ENCODE results near the gene ZNF480. TPM values are rescaled to one million over a fixed set of nuclear protein-coding genes. Genes with fewer than 3 reads are reported as not detected.
"Not testable (repeated sequence)": the region's sequence is repeated elsewhere in the genome, so short reads cannot be mapped to it uniquely, and the experiment has no call there.

ZNF480 gene
- 10 to 100 TPM; 10.0 to 13.4 TPM for total RNA-seq
- 10 to 100 TPM in 1 of 2 donors, 1 to 10 TPM in 1; 8.2 to 10.8 TPM for polyA plus RNA-seq (ENCODE audit: insufficient read length in 2 of 2)
- long read RNA-seq, donor 1, full-length matches to known transcripts = 1 of 1 reads
- long read RNA-seq, donor 1, partial matches to known transcripts = 0 of 1 reads
- long read RNA-seq, donor 1, other reads (novel, unspliced or antisense) = 0 of 1 reads
- long read RNA-seq, donor 2 = 0 reads
- long read RNA-seq, donor 3 = 0 reads
- long read RNA-seq, donor 4, full-length matches to known transcripts = 1 of 1 reads
- long read RNA-seq, donor 4, partial matches to known transcripts = 0 of 1 reads
- long read RNA-seq, donor 4, other reads (novel, unspliced or antisense) = 0 of 1 reads

DNA sequence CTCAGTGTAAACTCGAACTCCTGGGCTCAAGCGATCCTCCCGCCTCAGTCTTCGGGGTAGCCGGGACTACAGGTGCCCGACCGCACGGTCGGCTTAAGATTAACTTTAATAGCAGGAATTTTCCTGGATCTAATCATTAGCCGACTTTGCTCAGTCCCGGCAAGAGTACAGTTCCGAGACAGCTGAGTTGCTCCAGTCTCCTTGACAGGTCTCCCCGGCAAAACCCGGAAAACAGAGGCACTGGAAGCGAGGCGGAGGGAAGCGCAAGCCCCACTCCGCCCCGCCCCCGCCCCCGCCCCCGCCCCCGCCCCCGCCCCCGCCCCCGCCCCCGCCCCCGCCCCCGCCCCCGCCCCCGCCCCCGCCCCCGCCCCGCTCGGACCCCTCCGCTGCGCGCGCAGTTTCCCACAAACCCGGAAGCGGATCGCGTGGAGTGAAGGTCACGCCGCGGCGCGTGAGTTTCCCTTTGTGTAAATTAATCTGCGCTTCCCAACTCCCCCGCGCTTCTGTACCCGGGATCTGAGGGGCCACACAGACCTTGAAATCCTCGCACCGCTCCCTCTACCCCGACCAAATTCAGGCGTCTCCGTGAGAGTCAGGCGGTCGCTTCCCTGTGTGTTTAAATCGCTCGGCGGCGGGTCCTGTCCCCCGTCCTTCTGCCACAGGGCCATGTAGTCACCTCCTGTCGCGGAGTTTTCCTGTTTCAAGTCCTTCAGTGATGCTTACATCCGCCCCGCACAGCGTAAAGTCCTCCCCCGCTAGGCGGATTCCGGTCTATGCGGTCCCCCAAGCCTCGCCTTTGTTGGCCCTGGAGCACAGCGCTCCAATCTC, at the start of gene ZNF480:
ZNF480 (plus strand) TSS at position 397 of the 828 bp plus-strand sequence. CDS start 3,244 bp downstream, outside the sequence.
- DNase-seq (ENCODE audit: low read depth in 4 of 6, low spot score in 6 of 6) = peak; percentile 71 to 97 (median 83)
- Histone ChIP-seq H3K36me3 (ENCODE audit: control insufficient read depth, insufficient read depth, low read length) (peaks cover 9% of the 10 kb centered on the region), H3K4me3 (ENCODE audit: low read depth, low read length) (peak within 1 kb of the TSS; percentile 86), H3K4me1 (ENCODE audit: control insufficient read depth, insufficient read depth, low read length) (peaks cover 8% of the 10 kb centered on the region), H3K27me3 (ENCODE audit: control insufficient read depth, insufficient read depth, low read length) (no peaks in the 10 kb centered on the region), H3K9me3 (ENCODE audit: control insufficient read depth, insufficient read depth, low read length) (no peaks in the 10 kb centered on the region), H3K27ac (ENCODE audit: low read depth, low read length) (peak within 1 kb of the TSS; percentile 90)
- under 1% methylated on average over 54 of the region's 75 CpGs for WGBS (ENCODE audit: insufficient coverage)

DNA sequence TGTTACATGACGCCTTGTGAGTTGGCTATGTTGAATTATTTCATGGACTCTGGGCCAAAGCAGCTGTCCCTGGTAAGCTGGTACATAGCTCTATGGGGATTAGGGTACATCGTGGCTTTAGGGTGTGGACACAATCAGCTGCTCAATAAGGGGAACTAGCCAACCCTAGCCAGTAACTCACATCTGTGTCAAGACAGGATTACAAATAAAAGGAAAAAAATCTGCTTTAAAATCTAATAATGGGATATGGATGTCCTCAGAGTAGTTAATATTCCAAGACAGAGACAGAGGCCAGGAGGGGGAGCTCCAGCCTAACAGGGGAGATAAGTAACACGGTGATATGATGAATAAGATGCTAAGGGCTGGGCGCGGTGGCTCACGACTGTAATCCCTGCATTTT, 48.7 kb upstream of the ZNF480 start:
- Histone ChIP-seq H3K4me1 (ENCODE audit: control insufficient read depth, insufficient read depth, low read length) (no peaks in the 10 kb centered on the region), H3K9me3 (ENCODE audit: control insufficient read depth, insufficient read depth, low read length) (no peaks in the 10 kb centered on the region), H3K4me3 (ENCODE audit: low read depth, low read length) (no peak overlapping the region), H3K27ac (ENCODE audit: low read depth, low read length) (no peak overlapping the region), H3K27me3 (ENCODE audit: control insufficient read depth, insufficient read depth, low read length) (no peaks in the 10 kb centered on the region), H3K36me3 (ENCODE audit: control insufficient read depth, insufficient read depth, low read length) (no peaks in the 10 kb centered on the region)
- WGBS (ENCODE audit: insufficient coverage) = 0% methylated on average over 2 of the region's 6 CpGs
- DNase-seq (ENCODE audit: low read depth in 4 of 6, low spot score in 6 of 6) = peak in 2 of 6 donors; percentile 27 to 28

DNA sequence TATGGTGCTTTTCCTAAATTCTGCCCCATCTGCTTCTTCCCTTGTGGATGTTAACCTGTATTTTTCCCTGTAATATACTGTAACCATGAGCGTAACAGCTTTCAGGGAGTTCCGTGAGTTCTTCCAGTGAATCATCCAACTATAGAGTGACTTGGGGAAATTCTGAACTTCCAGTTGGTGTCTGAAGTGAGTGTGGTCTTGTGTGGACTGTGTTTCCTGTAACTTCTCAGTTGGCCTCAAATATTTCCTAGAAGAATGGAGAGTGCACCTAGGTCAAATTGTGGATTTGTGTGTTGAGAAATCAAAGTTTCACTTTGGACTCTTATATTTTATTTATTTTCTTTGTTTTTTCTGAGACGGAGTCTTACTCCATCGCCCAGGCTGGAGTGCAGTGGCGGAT, 38.5 kb upstream of the ZNF480 start:
- Histone ChIP-seq H3K27me3 (ENCODE audit: control insufficient read depth, insufficient read depth, low read length) (no peaks in the 10 kb centered on the region), H3K4me3 (ENCODE audit: low read depth, low read length) (no peak overlapping the region), H3K36me3 (ENCODE audit: control insufficient read depth, insufficient read depth, low read length) (no peaks in the 10 kb centered on the region), H3K27ac (ENCODE audit: low read depth, low read length) (no peak overlapping the region), H3K9me3 (ENCODE audit: control insufficient read depth, insufficient read depth, low read length) (no peaks in the 10 kb centered on the region), H3K4me1 (ENCODE audit: control insufficient read depth, insufficient read depth, low read length) (no peaks in the 10 kb centered on the region)
- 87% methylated on average over 3 of the region's 5 CpGs for WGBS (ENCODE audit: insufficient coverage)
- no peak for DNase-seq (ENCODE audit: low read depth in 4 of 6, low spot score in 6 of 6)

DNA sequence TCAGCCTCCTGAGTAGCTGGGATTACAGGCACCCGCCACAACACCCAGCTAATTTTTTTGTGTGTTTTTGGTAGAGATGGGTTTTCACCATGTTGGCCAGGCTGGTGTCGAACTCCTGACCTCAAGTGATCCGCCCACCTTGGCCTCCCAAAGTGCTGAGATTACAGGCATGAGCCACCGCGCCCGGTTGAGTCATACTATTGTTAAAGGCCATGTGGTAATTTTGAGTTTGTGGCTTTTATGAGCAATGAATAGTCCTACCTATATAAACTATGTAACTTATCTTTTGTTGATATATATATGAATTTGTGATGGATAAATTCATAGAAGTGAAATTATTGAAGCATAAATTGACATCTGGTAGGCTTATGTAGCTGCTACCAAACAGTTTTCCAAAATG, 31.4 kb upstream of the ZNF480 start:
- not testable (repeated sequence) for DNase-seq (ENCODE audit: low read depth in 4 of 6, low spot score in 6 of 6); H3K36me3 ChIP-seq (ENCODE audit: control insufficient read depth, insufficient read depth, low read length); H3K27ac ChIP-seq (ENCODE audit: low read depth, low read length); H3K4me3 ChIP-seq (ENCODE audit: low read depth, low read length); H3K9me3 ChIP-seq (ENCODE audit: control insufficient read depth, insufficient read depth, low read length); H3K27me3 ChIP-seq (ENCODE audit: control insufficient read depth, insufficient read depth, low read length); H3K4me1 ChIP-seq (ENCODE audit: control insufficient read depth, insufficient read depth, low read length)
- WGBS (ENCODE audit: insufficient coverage) = no CpG with 5 or more reads among the region's 6 CpGs

DNA sequence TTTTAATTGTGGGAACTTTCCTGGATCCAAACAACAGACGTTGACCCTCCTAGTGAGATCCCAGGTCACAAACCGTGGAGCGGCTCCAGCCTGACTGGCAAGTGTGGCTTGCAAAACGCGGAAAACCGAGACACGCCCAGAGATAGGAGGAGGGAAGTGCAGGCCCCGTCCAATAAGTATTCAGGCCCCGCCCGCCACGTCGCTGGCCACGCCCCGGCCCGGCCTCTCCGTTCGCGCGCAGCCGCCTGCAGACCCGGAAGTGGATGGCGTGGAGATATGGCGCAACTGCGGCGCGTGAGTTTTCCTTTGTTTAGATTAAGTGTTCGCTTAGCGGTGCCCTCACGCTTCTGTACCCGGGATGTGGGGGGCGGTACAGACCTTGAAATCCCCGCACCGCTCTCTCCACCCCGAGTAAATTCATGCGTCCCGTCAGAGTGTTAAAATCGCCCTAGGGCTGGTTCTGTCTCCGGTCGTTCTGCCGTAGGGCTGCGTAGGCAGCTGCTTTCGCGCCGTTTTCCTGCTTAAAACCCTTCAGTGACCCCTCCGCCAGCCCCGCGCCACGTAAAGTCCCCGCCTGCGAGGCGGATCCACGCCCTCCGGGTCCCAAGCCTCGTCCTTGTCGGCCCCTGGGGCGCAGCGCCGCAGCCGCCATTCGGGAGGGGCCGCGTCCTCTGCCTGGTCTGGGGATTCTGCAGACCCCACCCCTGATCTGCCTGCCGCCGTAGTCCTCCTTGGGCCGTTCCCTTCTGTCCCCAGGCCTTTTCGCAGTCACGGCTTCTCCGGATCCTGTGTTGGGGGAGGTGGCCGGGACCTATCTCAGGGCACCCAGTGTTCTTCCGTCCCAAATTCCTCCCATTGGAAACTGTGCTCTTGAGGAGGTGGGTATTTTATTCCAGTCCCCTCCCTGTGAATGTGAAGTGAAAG, 27.4 kb upstream of the ZNF480 start, which contains the start of gene ZNF766:
ZNF766 (plus strand) TSS at position 250 of the 924 bp plus-strand sequence; CDS start at position 277, 27 bp downstream.
- whole genome bisulfite sequencing (ENCODE audit: insufficient coverage) = under 1% methylated on average over 62 of the region's 70 CpGs
- peak; percentile 74 to 98 (median 89) for DNase-seq (ENCODE audit: low read depth in 4 of 6, low spot score in 6 of 6)

DNA sequence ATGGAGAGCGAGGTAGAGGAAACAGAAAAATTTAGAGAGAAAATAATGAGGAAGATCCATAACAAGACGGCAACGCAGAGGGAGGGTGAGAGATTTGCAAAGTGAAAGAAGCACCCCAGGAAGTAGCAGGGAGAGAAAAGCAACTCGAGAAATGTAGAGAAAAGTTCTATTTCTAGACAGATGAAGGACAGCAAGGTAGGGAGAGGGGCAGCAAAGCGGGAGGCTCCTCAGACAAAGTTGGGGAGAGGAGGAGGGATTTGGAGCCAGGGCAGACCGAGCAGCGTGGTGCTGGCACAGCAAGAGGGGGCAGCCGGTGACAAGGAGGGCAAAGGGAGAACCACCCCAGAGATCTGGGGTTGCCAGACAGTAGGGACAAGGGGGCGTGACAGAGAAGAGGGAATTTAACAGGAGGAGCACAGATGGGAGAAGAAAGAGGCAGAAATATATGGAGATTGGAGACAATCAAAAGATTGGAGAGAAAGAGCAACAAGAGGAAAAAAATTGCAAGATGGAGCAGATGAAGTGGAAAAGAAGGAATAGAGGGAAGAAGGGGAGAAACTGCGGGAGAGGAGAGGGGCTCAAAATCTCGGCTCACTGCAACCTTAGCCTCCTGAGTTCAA, 26.6 kb upstream of the ZNF480 start:
- Histone ChIP-seq H3K4me1 (ENCODE audit: control insufficient read depth, insufficient read depth, low read length) (peaks cover 17% of the 10 kb centered on the region), H3K36me3 (ENCODE audit: control insufficient read depth, insufficient read depth, low read length) (peaks cover 8% of the 10 kb centered on the region), H3K4me3 (ENCODE audit: low read depth, low read length) (peak overlapping the region; percentile 86), H3K27me3 (ENCODE audit: control insufficient read depth, insufficient read depth, low read length) (no peaks in the 10 kb centered on the region), H3K9me3 (ENCODE audit: control insufficient read depth, insufficient read depth, low read length) (no peaks in the 10 kb centered on the region), H3K27ac (ENCODE audit: low read depth, low read length) (peak overlapping the region; percentile 96)
- peak in 2 of 6 donors; percentile 28 to 47 for DNase-seq (ENCODE audit: low read depth in 4 of 6, low spot score in 6 of 6)
- 11% methylated on average over 11 of the region's 11 CpGs for WGBS (ENCODE audit: insufficient coverage)

More for the DNA sequence above, 27.4 kb upstream of the ZNF480 start, which contains the start of gene ZNF766:
- peaks cover 17% of the 10 kb centered on the region for H3K4me1 ChIP-seq (ENCODE audit: control insufficient read depth, insufficient read depth, low read length)
- peak within 1 kb of the TSS; percentile 96 for H3K27ac ChIP-seq (ENCODE audit: low read depth, low read length)
- H3K9me3 ChIP-seq (ENCODE audit: control insufficient read depth, insufficient read depth, low read length) = no peaks in the 10 kb centered on the region
- H3K27me3 ChIP-seq (ENCODE audit: control insufficient read depth, insufficient read depth, low read length) = no peaks in the 10 kb centered on the region
- H3K4me3 ChIP-seq (ENCODE audit: low read depth, low read length) = peak within 1 kb of the TSS; percentile 86
- peaks cover 8% of the 10 kb centered on the region for H3K36me3 ChIP-seq (ENCODE audit: control insufficient read depth, insufficient read depth, low read length)

DNA sequence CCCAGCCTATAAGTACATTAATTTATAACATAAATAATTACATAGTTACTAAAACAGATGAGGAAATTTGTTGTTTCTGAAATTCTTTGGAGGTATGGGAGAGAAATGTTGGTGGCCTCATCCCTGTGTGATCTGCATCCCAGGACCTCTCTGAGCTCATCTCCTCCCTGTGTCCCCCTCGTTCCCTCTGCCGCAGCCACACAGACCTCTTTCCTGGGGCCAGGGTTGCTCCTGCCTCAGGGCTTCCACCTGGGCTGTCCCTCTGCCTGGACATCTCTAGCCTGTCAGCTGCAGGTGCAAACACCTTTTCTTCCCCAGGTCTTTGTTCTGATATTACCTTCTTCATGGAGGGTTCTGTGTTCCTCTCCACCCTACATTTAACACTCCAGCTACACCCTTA, 23.7 kb upstream of the ZNF480 start:
- Histone ChIP-seq H3K4me1 (ENCODE audit: control insufficient read depth, insufficient read depth, low read length) (peaks cover 17% of the 10 kb centered on the region), H3K36me3 (ENCODE audit: control insufficient read depth, insufficient read depth, low read length) (peaks cover 11% of the 10 kb centered on the region), H3K4me3 (ENCODE audit: low read depth, low read length) (no peak overlapping the region), H3K27me3 (ENCODE audit: control insufficient read depth, insufficient read depth, low read length) (no peaks in the 10 kb centered on the region), H3K9me3 (ENCODE audit: control insufficient read depth, insufficient read depth, low read length) (no peaks in the 10 kb centered on the region), H3K27ac (ENCODE audit: low read depth, low read length) (no peak overlapping the region)
- WGBS (ENCODE audit: insufficient coverage) = 100% methylated on average over 2 of the region's 2 CpGs
- no peak for DNase-seq (ENCODE audit: low read depth in 4 of 6, low spot score in 6 of 6)

DNA sequence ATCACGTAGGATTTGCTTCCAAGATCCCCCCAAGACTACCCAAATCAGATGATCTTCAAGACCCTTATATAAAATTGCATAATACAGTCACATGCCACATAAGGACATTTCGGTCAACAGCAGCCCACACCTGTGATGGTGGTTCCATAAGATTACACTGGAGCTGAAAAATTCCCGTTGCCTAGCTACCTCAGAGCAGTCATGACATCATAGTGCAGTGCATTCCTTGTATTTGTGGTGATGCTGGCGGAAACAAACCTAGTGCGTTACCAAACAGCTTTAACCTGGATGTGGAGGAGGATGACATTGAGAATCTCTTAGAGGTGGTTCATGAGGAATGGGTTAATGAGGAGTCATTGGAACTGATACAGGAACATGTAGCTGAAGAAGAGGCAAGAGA, 22.8 kb upstream of the ZNF480 start:
- no peaks in the 10 kb centered on the region for H3K27me3 ChIP-seq (ENCODE audit: control insufficient read depth, insufficient read depth, low read length)
- 100% methylated on average over 5 of the region's 5 CpGs for WGBS (ENCODE audit: insufficient coverage)
- H3K9me3 ChIP-seq (ENCODE audit: control insufficient read depth, insufficient read depth, low read length) = no peaks in the 10 kb centered on the region
- H3K4me1 ChIP-seq (ENCODE audit: control insufficient read depth, insufficient read depth, low read length) = peaks cover 12% of the 10 kb centered on the region
- H3K36me3 ChIP-seq (ENCODE audit: control insufficient read depth, insufficient read depth, low read length) = peaks cover 11% of the 10 kb centered on the region
- no peak overlapping the region for H3K27ac ChIP-seq (ENCODE audit: low read depth, low read length)
- H3K4me3 ChIP-seq (ENCODE audit: low read depth, low read length) = no peak overlapping the region
- DNase-seq (ENCODE audit: low read depth in 4 of 6, low spot score in 6 of 6) = no peak

All from spinal cord (tissue), 10 donors.